Natural killer cell (primary cell): ENCODE results near the gene HMCES. TPM values are rescaled to one million over a fixed set of nuclear protein-coding genes. Genes with fewer than 3 reads are reported as not detected.

Experiments used
- ATAC-seq, 3 donors: fragments of 150-1000 bp in 2 of 3; fragments of 200-7000 bp in 1 of 3; cut with Tn5 transposase; 1 replicate in 1 of 3; 2 replicates in 2 of 3; pipeline ENCODE4 v1.10.0; 2021; ENCODE audit warnings: mild to moderate bottlenecking in 2 of 3, moderate library complexity in 2 of 3
- DNase-seq, 2 donors: peaks; one replicate each; pipeline versions ENCODE4 v3.0.0 to v3.0.0-alpha.2; 2013 to 2021; ENCODE audit warnings: mixed read lengths in 1 of 2
- H3K27ac ChIP-seq: one replicate; pipeline ENCODE4 v1.5.1; 2013; ENCODE audit warnings: mild to moderate bottlenecking, low read length
- H3K27me3 ChIP-seq: one replicate; pipeline ENCODE4 v1.6.1; 2013; ENCODE audit warnings: low read length; ENCODE audit not compliant: control insufficient read depth, insufficient read depth
- H3K36me3 ChIP-seq: one replicate; pipeline ENCODE4 v1.6.1; 2013; ENCODE audit warnings: low read length; ENCODE audit not compliant: control insufficient read depth, insufficient read depth
- H3K4me1 ChIP-seq: one replicate; pipeline ENCODE4 v1.6.1; 2013; ENCODE audit warnings: low read length; ENCODE audit not compliant: control insufficient read depth, insufficient read depth
- H3K4me3 ChIP-seq: one replicate; pipeline ENCODE4 v1.5.1; 2013; ENCODE audit warnings: low read length
- H3K9me3 ChIP-seq: one replicate; pipeline ENCODE4 v1.6.1; 2013; ENCODE audit warnings: low read length; ENCODE audit not compliant: control insufficient read depth, insufficient read depth
- H3K27ac Mint-ChIP-seq, 2 donors: one replicate each; pipeline ENCODE4 v1.8.0; 2022; ENCODE audit warnings: mild to moderate bottlenecking in 2 of 2, mixed read lengths in 2 of 2, moderate library complexity in 1 of 2
- H3K27me3 Mint-ChIP-seq, 2 donors: one replicate each; pipeline ENCODE4 v1.8.0; 2022; ENCODE audit warnings: low read depth in 2 of 2, mixed read lengths in 2 of 2
- H3K36me3 Mint-ChIP-seq: one replicate; pipeline ENCODE4 v1.8.0; 2022; ENCODE audit warnings: mixed read lengths
- H3K4me1 Mint-ChIP-seq, 2 donors: one replicate each; pipeline ENCODE4 v1.8.0; 2022; ENCODE audit warnings: mixed read lengths in 2 of 2
- H3K4me3 Mint-ChIP-seq: one replicate; pipeline ENCODE4 v1.8.0; 2022; ENCODE audit warnings: mild to moderate bottlenecking, moderate library complexity, mixed read lengths
- H3K9me3 Mint-ChIP-seq, 2 donors: one replicate each; pipeline ENCODE4 v1.8.0; 2022; ENCODE audit warnings: mixed read lengths in 2 of 2
- WGBS: methylation state at CpG from one replicate; pipeline ENCODE4 v1.1.7; 2013; ENCODE audit warnings: missing lambda C conversion rate; ENCODE audit not compliant: insufficient coverage; 5-methylcytosine and 5-hydroxymethylcytosine counted together
- intact Hi-C: fragments of 100-400 bp; cut with micrococcal nuclease; formaldehyde crosslinking; loops from one replicate; pipeline ENCODE4 v1.14.2; 2022
- total RNA-seq, 4 donors: library from RNA; stranded (reverse); fragments of 120-200 nt in 1 of 4; gene quantifications; one replicate each; pipeline versions ENCODE4 v1.2.3 to v1.2.4, GENCODE V29; 2013 to 2022
- TF ChIP-seq, protein P1 (sequence below): fragments of 200-600 bp; IDR thresholded peaks from one replicate; pipeline ENCODE4 v1.8.0; 2022; ENCODE audit warnings: antibody characterized with exemption

Gene HMCES
- total RNA-seq, 3 donors from 2014 or later (not counting 1 experiment from before 2014, with no cell fraction given): 37.3 to 42.8 (median 40.9) TPM

DNA sequence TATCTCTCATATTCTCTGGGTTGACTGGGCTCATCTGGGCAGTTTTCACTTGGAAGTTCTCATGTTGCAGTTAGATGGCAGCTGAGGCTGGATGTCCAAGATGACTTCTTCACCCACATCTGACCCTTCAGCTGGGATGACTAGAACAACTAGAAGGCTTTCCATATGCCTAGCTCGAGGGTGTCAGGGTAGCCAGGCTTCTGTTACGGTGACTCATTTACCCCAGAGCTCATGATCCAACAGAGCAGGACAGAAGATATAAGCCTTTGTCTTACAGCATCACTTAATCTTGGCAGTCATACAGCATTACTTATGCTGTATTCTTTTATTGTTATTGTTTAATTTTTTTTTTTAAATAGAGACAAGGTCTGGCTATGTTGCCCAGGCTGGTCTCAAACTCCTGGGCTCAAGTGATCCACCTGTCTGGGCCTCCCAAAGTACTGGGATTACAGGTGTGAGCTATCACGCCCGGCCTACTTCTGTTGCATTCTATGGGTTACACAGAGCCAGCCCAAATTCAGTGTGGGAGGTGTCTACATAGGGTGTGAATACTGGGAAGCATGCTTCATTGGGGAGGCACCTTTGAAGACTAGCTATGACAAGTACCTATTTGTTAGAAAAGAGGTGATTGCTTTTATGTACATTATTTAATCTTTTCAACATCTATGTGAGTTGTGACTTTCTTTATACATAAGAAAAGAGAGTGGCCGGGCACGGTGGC, 10.7 kb downstream of the HMCES start:
- intact Hi-C loops: no loop called here
- Mint-ChIP-seq H3K4me1 (no peaks in the 10 kb centered on the region), H3K4me3 (no peak overlapping the region), H3K27me3 (no peaks in the 10 kb centered on the region), H3K36me3 (peaks cover 6% of the 10 kb centered on the region), H3K9me3 (no peaks in the 10 kb centered on the region), H3K27ac (no peak overlapping the region)
- Histone ChIP-seq H3K4me3 (no peak overlapping the region), H3K27ac (no peak overlapping the region), H3K4me1 (no peaks in the 10 kb centered on the region), H3K36me3 (peaks cover 41% of the 10 kb centered on the region), H3K9me3 (no peaks in the 10 kb centered on the region), H3K27me3 (no peaks in the 10 kb centered on the region)
- TF ChIP-seq, protein P1, sequence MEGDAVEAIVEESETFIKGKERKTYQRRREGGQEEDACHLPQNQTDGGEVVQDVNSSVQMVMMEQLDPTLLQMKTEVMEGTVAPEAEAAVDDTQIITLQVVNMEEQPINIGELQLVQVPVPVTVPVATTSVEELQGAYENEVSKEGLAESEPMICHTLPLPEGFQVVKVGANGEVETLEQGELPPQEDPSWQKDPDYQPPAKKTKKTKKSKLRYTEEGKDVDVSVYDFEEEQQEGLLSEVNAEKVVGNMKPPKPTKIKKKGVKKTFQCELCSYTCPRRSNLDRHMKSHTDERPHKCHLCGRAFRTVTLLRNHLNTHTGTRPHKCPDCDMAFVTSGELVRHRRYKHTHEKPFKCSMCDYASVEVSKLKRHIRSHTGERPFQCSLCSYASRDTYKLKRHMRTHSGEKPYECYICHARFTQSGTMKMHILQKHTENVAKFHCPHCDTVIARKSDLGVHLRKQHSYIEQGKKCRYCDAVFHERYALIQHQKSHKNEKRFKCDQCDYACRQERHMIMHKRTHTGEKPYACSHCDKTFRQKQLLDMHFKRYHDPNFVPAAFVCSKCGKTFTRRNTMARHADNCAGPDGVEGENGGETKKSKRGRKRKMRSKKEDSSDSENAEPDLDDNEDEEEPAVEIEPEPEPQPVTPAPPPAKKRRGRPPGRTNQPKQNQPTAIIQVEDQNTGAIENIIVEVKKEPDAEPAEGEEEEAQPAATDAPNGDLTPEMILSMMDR: no peak
- WGBS: 87% methylated on average over 4 of the region's 6 CpGs
- no peak for DNase-seq
- no peak for ATAC-seq

GRCh38 chr3:129291236-129291886, 12.7 kb downstream of the HMCES start:
- Mint-ChIP-seq H3K4me3 (no peak overlapping the region), H3K4me1 (peaks cover 0 to 5% of the 10 kb centered on the region in 2 donors), H3K27ac (no peak overlapping the region), H3K27me3 (no peaks in the 10 kb centered on the region), H3K9me3 (no peaks in the 10 kb centered on the region), H3K36me3 (peaks cover 18% of the 10 kb centered on the region)
- ATAC-seq (no peak), DNase-seq (no peak)
- H3K36me3 ChIP-seq: peaks cover 43% of the 10 kb centered on the region
- H3K4me3 ChIP-seq: no peak overlapping the region
- TF ChIP-seq, protein P1: no peak
- 91% methylated on average over 3 of the region's 4 CpGs for WGBS
- intact Hi-C loops: no loop called here
- no peaks in the 10 kb centered on the region for H3K27me3 ChIP-seq
- H3K4me1 ChIP-seq: no peaks in the 10 kb centered on the region
- H3K9me3 ChIP-seq: no peaks in the 10 kb centered on the region
- no peak overlapping the region for H3K27ac ChIP-seq

DNA sequence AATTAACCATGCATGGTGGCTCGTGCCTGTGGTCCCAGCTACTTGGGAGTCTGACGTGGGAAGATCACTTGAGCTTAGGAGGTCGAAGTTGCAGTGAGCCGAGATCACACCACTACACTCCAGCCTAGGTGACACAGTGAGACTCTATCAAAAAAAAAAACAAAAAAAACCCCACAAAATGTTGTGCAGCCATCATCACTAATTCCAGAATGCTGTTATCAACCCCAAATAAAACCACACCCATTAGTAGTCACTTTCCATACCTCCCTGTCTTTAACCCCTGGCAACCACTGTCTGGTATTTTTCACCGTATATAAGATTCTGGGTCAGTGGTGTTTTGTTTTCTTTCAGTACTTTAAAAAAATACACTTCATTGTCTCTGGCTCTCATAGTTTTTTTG, 16.6 kb downstream of the HMCES start:
- no peak overlapping the region for H3K27ac ChIP-seq
- no peak for DNase-seq
- no peak overlapping the region for H3K4me3 Mint-ChIP-seq
- no peaks in the 10 kb centered on the region for H3K9me3 ChIP-seq
- H3K4me3 ChIP-seq: no peak overlapping the region
- H3K4me1 Mint-ChIP-seq: peaks cover 0 to 5% of the 10 kb centered on the region in 2 donors
- TF ChIP-seq, protein P1: no peak
- intact Hi-C loops: no loop called here
- H3K27ac Mint-ChIP-seq: no peak overlapping the region
- H3K27me3 ChIP-seq: no peaks in the 10 kb centered on the region
- no peak for ATAC-seq
- H3K4me1 ChIP-seq: no peaks in the 10 kb centered on the region
- no peaks in the 10 kb centered on the region for H3K27me3 Mint-ChIP-seq
- H3K36me3 ChIP-seq: peaks cover 54% of the 10 kb centered on the region
- no peaks in the 10 kb centered on the region for H3K9me3 Mint-ChIP-seq
- 98% methylated on average over 4 of the region's 5 CpGs for WGBS
- peaks cover 28% of the 10 kb centered on the region for H3K36me3 Mint-ChIP-seq
